ENCODE results near the gene XRCC2. TPM values are rescaled to one million over a fixed set of nuclear protein-coding genes. Genes with fewer than 3 reads are reported as not detected.
"Not testable (repeated sequence)": the region's sequence is repeated elsewhere in the genome, so short reads cannot be mapped to it uniquely, and the experiment has no call there.

Gene XRCC2
- total RNA-seq, 4 donors from 2014 or later, result 0.17 to 0.57 (median 0.43) TPM

DNA sequence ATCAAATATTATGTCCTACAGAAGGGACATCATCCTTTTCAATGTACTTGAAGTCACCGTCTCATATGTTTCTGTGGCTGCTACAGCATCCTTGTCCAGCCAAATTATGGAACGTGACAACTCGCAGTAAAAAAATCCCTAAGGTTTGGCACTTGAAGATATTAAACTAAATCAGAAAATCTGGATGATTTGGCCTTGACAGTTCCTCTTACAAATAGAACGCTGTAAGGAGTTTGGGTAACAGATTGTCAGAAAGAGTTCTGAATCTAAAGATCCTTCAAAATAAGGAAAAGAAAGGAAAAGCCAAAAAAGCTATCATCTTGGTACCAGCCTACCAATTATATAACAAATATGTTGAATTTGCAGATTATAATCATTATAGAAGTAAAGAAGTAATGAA is 21.0 kb downstream of the XRCC2 start:
- Histone ChIP-seq H3K4me1 (no peaks in the 10 kb centered on the region), H3K9me3 (no peaks in the 10 kb centered on the region), H3K36me3 (no peaks in the 10 kb centered on the region), H3K27ac (replicated peaks in 1 of 4) (no peak overlapping the region), H3K4me3 (no peak overlapping the region), H3K27me3 (no peaks in the 10 kb centered on the region)
- TF ChIP-seq POLR2A (IDR thresholded peaks at IDR 0.05; ENCODE audit: low read depth) (no peak), EP300 (IDR thresholded peaks at IDR 0.05) (no peak), POLR2AphosphoS5 (IDR thresholded peaks at IDR 0.05) (no peak)
- TF ChIP-seq, protein P1, sequence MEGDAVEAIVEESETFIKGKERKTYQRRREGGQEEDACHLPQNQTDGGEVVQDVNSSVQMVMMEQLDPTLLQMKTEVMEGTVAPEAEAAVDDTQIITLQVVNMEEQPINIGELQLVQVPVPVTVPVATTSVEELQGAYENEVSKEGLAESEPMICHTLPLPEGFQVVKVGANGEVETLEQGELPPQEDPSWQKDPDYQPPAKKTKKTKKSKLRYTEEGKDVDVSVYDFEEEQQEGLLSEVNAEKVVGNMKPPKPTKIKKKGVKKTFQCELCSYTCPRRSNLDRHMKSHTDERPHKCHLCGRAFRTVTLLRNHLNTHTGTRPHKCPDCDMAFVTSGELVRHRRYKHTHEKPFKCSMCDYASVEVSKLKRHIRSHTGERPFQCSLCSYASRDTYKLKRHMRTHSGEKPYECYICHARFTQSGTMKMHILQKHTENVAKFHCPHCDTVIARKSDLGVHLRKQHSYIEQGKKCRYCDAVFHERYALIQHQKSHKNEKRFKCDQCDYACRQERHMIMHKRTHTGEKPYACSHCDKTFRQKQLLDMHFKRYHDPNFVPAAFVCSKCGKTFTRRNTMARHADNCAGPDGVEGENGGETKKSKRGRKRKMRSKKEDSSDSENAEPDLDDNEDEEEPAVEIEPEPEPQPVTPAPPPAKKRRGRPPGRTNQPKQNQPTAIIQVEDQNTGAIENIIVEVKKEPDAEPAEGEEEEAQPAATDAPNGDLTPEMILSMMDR (IDR thresholded peaks at IDR 0.05), result no peak
- 92% methylated on average over 4 of the region's 4 CpGs for WGBS
- intact Hi-C loops (cut with DNase I), result no loop called here
- DNase-seq (ENCODE audit: extremely low spot score), result no peak

DNA sequence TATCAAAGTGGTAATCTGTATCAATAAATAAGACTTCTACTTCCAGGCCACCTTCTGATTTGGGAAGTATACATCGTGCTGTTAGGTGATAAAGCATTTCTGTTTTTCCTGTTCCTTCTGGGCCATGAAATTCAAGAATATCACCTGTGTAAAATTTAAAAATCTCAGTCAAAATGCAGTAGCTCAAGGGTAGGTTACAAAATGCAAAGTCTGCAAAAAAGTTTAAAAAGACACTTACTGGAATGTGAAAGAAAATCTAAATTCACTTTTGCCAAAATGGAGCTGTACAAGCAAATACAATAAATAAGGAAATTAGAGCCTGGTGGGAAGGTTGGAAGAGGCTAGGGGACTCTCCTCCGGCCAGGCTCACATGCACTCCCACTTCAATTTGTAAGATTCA is 26.7 kb downstream of the XRCC2 start:
- Histone ChIP-seq H3K36me3 (no peaks in the 10 kb centered on the region), H3K4me1 (no peaks in the 10 kb centered on the region), H3K27me3 (no peaks in the 10 kb centered on the region), H3K9me3 (no peaks in the 10 kb centered on the region), H3K4me3 (no peak overlapping the region), H3K27ac (replicated peaks in 1 of 4) (no peak overlapping the region)
- WGBS, result 93% methylated on average over 2 of the region's 2 CpGs
- no peak for DNase-seq (ENCODE audit: extremely low spot score)
- TF ChIP-seq POLR2AphosphoS5 (IDR thresholded peaks at IDR 0.05) (no peak), POLR2A (IDR thresholded peaks at IDR 0.05; ENCODE audit: low read depth) (no peak)
- TF ChIP-seq, protein P1 (IDR thresholded peaks at IDR 0.05), result no peak
- intact Hi-C loops (cut with DNase I), result no loop called here

DNA sequence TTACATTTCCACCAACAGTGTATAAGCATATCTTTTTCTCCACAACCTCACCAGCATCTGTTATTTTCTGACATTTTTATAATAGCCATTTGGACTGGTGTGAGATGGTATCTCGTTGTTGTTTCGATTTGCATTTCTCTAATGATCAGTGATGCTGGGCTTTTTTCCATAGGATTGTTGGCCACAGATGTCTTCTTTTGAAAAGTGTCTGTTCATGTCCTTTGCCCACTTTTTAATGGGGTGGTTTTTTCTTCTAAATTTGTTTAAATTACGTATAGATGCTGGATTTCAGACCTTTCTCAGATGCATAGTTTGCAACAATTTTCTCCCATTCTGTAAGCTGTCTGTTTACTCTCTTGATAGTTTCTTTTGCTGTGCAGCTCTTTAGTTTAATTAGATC is 28.9 kb downstream of the XRCC2 start:
- no peak for TF ChIP-seq POLR2AphosphoS5 (IDR thresholded peaks at IDR 0.05)
- no peak for TF ChIP-seq EP300 (IDR thresholded peaks at IDR 0.05)
- TF ChIP-seq, protein P1 (IDR thresholded peaks at IDR 0.05), result no peak
- no peak for TF ChIP-seq POLR2A (IDR thresholded peaks at IDR 0.05; ENCODE audit: low read depth)
- Histone ChIP-seq H3K4me1 (no peaks in the 10 kb centered on the region), H3K9me3 (no peaks in the 10 kb centered on the region), H3K27me3 (no peaks in the 10 kb centered on the region), H3K36me3 (no peaks in the 10 kb centered on the region), H3K27ac (replicated peaks in 1 of 4) (no peak overlapping the region), H3K4me3 (no peak overlapping the region)
- 99% methylated on average over 3 of the region's 3 CpGs for WGBS
- DNase-seq (ENCODE audit: extremely low spot score), result no peak
- intact Hi-C loops (cut with DNase I), result no loop called here

DNA sequence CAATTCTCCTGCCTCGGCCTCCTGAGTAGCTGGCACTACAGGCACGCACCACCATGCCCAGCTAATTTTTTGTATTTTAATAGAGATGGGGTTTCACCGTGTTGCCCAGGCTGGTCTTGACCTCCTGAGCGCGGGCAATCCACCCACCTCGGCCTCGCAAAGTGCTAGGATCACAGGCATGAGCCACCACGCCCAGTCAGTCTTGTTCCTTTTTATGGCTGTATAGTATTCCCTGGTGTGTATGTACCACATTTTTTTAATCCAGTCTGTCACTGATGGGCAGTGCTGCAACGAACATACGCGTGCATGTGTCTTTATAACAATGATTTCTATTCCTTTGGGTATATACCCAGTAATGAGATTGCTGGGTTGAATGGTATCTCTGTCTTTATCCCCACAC is 29.4 kb downstream of the XRCC2 start:
- intact Hi-C loops (cut with DNase I); DNase-seq (ENCODE audit: extremely low spot score); H3K4me1 ChIP-seq; H3K36me3 ChIP-seq; H3K27ac ChIP-seq (replicated peaks in 1 of 4); H3K9me3 ChIP-seq; H3K4me3 ChIP-seq; H3K27me3 ChIP-seq: not testable (repeated sequence)
- WGBS, result 94% methylated on average over 11 of the region's 11 CpGs

DNA sequence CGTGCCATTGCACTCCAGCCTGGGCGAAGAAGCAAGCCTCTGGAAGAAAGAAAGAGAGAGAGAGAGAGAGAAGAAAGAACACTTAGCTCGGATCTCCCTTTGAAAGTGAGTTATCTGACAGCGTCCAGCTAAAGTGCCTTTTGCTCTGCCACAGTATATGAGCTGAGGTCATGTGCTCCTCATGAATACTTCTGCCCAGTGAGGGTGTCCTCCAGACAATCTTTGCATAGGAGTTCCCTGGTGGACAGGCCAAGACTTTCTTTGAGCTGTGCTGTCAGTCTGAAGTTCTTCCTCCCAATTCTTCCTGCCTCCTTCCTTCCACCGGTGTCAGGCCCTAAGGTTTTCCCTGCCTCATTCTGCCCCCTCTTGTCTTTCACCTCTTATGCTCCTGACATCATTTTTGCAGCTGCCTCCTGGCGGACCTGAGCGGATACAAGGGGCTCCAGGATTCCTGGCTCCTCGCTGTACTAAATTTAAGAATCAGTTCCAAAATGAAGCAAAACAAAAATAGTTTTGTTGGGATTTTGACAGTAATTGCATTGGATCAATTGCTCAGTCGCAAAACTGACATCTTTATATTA is 31.9 kb downstream of the XRCC2 start:
- intact Hi-C loops (cut with DNase I), result no loop called here
- Histone ChIP-seq H3K27ac (replicated peaks in 1 of 4) (no peak overlapping the region), H3K4me1 (no peaks in the 10 kb centered on the region), H3K4me3 (no peak overlapping the region), H3K9me3 (no peaks in the 10 kb centered on the region), H3K36me3 (no peaks in the 10 kb centered on the region), H3K27me3 (no peaks in the 10 kb centered on the region)
- 94% methylated on average over 9 of the region's 9 CpGs for WGBS
- TF ChIP-seq POLR2AphosphoS5 (IDR thresholded peaks at IDR 0.05) (no peak), POLR2A (IDR thresholded peaks at IDR 0.05; ENCODE audit: low read depth) (no peak), EP300 (IDR thresholded peaks at IDR 0.05) (no peak)
- TF ChIP-seq, protein P1 (IDR thresholded peaks at IDR 0.05), result no peak
- no peak for DNase-seq (ENCODE audit: extremely low spot score)
